ENCODE data around the gene CDKL2.

Gene CDKL2

GRCh38 chr4:75643651-75644050, 13.3 kb upstream of the CDKL2 start:
- TF ChIP-seq EZH2phosphoT487 (IDR thresholded peaks at IDR 0.05; ENCODE audit: borderline replicate concordance) (no peak), CTCF (conservative IDR thresholded peaks at IDR 0.05; ENCODE audit: low read length) (no peak)
- Histone ChIP-seq H3K79me2 (ENCODE audit: insufficient read depth, low read length) (no peaks in the 10 kb centered on the region; the same call in none of the 2 replicates), H2AFZ (ENCODE audit: low read length) (no peak overlapping the region)

GRCh38 chr4:75639124-75639695, 8.9 kb upstream of the CDKL2 start:
- TF ChIP-seq EZH2phosphoT487 (IDR thresholded peaks at IDR 0.05; ENCODE audit: borderline replicate concordance) (no peak), CTCF (conservative IDR thresholded peaks at IDR 0.05; ENCODE audit: low read length) (no peak)
- Histone ChIP-seq H3K9ac (ENCODE audit: low read depth, low read length, poor library complexity, severe bottlenecking) (no peak overlapping the region), H3K27me3 (ENCODE audit: insufficient read depth, low read length, poor library complexity, severe bottlenecking) (no peaks in the 10 kb centered on the region), H3K36me3 (ENCODE audit: insufficient read depth, low read length) (peaks cover 28% of the 10 kb centered on the region; the same call in 1 of the 2 replicates), H3F3A (ENCODE audit: low read depth) (no peaks in the 10 kb centered on the region), H3K79me2 (ENCODE audit: insufficient read depth, low read length) (no peaks in the 10 kb centered on the region), H3K9me3 (ENCODE audit: insufficient read depth, low read depth, low read length) (no peaks in the 10 kb centered on the region), H3K9me2 (replicated peaks; ENCODE audit: low read depth, low read length) (no peaks in the 10 kb centered on the region), H3K4me1 (ENCODE audit: insufficient read depth, low read length, poor library complexity, severe bottlenecking) (no peaks in the 10 kb centered on the region), H3K4me3 (ENCODE audit: low read length, poor library complexity, severe bottlenecking) (no peak overlapping the region), H4K20me1 (ENCODE audit: insufficient read depth, low read length, poor library complexity, severe bottlenecking) (peaks cover 5% of the 10 kb centered on the region), H2AFZ (ENCODE audit: low read length) (no peak overlapping the region), H3K4me2 (ENCODE audit: low read depth, low read length, poor library complexity, severe bottlenecking) (no peak overlapping the region)

More at GRCh38 chr4:75643651-75644050, 13.3 kb upstream of the CDKL2 start:
- Histone ChIP-seq H3F3A (ENCODE audit: low read depth) (no peaks in the 10 kb centered on the region), H3K9me2 (replicated peaks; ENCODE audit: low read depth, low read length) (no peaks in the 10 kb centered on the region), H3K4me2 (ENCODE audit: low read depth, low read length, poor library complexity, severe bottlenecking) (no peak overlapping the region), H3K27me3 (ENCODE audit: insufficient read depth, low read length, poor library complexity, severe bottlenecking) (no peaks in the 10 kb centered on the region), H3K9ac (ENCODE audit: low read depth, low read length, poor library complexity, severe bottlenecking) (no peak overlapping the region), H3K36me3 (ENCODE audit: insufficient read depth, low read length) (peaks cover 71% of the 10 kb centered on the region), H4K20me1 (ENCODE audit: insufficient read depth, low read length, poor library complexity, severe bottlenecking) (peaks cover 10% of the 10 kb centered on the region), H3K4me3 (ENCODE audit: low read length, poor library complexity, severe bottlenecking) (no peak overlapping the region), H3K9me3 (ENCODE audit: insufficient read depth, low read depth, low read length) (no peaks in the 10 kb centered on the region), H3K4me1 (ENCODE audit: insufficient read depth, low read length, poor library complexity, severe bottlenecking) (no peaks in the 10 kb centered on the region)

GRCh38 chr4:75637827-75638226, 7.5 kb upstream of the CDKL2 start:
- TF ChIP-seq EZH2phosphoT487 (IDR thresholded peaks at IDR 0.05; ENCODE audit: borderline replicate concordance) (no peak), CTCF (conservative IDR thresholded peaks at IDR 0.05; ENCODE audit: low read length) (no peak)
- Histone ChIP-seq H3K4me3 (ENCODE audit: low read length, poor library complexity, severe bottlenecking) (no peak overlapping the region), H3K36me3 (ENCODE audit: insufficient read depth, low read length) (peaks cover 15% of the 10 kb centered on the region; the same call in 1 of the 2 replicates), H3K4me1 (ENCODE audit: insufficient read depth, low read length, poor library complexity, severe bottlenecking) (no peaks in the 10 kb centered on the region), H4K20me1 (ENCODE audit: insufficient read depth, low read length, poor library complexity, severe bottlenecking) (no peaks in the 10 kb centered on the region), H3K27me3 (ENCODE audit: insufficient read depth, low read length, poor library complexity, severe bottlenecking) (no peaks in the 10 kb centered on the region), H3K4me2 (ENCODE audit: low read depth, low read length, poor library complexity, severe bottlenecking) (no peak overlapping the region), H3K9me3 (ENCODE audit: insufficient read depth, low read depth, low read length) (no peaks in the 10 kb centered on the region), H3F3A (ENCODE audit: low read depth) (no peaks in the 10 kb centered on the region), H2AFZ (ENCODE audit: low read length) (no peak overlapping the region), H3K79me2 (ENCODE audit: insufficient read depth, low read length) (no peaks in the 10 kb centered on the region), H3K9ac (ENCODE audit: low read depth, low read length, poor library complexity, severe bottlenecking) (no peak overlapping the region), H3K9me2 (replicated peaks; ENCODE audit: low read depth, low read length) (no peaks in the 10 kb centered on the region)

Data from Loucy (cell line).